ENCODE results near the gene CFDP1. TPM values are rescaled to one million over a fixed set of nuclear protein-coding genes. Genes with fewer than 3 reads are reported as not detected.
A peak's percentile ranks its signal among the peaks of the same experiment; 100 is the strongest.
"Not testable (repeated sequence)": the region's sequence is repeated elsewhere in the genome, so short reads cannot be mapped to it uniquely, and the experiment has no call there.

CFDP1 gene
- total RNA-seq, 1 donor from 2014 or later: 51.0 TPM

DNA sequence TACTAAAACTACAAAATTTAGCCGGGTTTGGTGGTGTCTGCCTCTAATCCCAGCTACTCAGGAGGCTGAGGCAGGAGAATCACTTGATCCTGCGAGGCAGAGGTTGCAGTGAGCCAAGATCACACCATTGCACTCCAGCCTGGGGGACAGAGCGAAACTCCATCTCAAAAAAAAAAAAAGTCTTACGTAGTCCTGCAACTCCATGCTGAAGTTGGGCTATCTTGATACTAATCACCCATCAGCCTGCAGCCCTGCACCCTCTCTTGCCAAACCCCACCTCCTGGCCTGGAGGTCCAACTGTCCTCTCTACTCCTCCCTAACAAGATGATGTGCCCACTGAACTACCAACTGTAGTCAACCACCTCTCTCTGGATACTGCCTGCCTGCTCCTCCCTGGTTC lies 26.4 kb upstream of the CFDP1 start:
- no peak for DNase-seq (ENCODE audit: low read depth, low spot score)

DNA sequence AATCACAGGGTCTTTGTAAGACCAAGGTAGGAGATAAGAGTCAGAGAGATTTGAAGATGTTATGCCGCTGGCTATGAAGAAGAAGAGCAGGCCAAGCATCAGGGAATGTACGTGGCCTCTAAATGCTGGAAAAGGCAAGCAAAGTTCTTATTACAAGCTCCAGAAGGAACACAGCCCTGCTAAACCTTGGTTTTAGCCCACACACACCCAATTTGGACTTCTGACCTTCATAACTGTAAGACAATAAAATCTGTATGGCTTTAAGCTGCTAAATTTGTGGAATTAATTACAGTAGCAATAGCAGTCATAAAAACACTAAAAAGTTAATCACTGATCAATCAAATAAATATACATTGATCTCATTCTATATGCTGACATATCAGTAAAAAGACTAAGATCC lies 25.1 kb upstream of the CFDP1 start:
- no peak for DNase-seq (ENCODE audit: low read depth, low spot score)

DNA sequence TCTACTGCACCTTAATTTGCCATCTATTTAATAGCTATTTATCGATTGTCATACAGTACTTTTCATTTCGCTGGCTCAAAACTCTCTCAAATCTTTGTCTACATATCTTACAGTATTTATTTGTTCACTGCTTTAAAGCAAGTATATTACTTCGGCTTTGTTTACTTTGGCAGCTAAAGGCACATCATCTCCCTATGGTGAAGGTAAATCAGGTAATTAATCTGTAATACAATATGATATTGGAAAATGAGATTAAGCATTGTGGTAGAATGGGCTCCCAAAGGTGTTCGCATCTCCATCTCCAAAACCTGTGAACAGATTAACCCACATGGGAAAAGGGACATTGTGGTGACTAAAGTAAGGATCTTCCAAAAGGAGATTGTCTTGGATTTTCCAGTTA lies 24.7 kb upstream of the CFDP1 start:
- no peak for DNase-seq (ENCODE audit: low read depth, low spot score)

DNA sequence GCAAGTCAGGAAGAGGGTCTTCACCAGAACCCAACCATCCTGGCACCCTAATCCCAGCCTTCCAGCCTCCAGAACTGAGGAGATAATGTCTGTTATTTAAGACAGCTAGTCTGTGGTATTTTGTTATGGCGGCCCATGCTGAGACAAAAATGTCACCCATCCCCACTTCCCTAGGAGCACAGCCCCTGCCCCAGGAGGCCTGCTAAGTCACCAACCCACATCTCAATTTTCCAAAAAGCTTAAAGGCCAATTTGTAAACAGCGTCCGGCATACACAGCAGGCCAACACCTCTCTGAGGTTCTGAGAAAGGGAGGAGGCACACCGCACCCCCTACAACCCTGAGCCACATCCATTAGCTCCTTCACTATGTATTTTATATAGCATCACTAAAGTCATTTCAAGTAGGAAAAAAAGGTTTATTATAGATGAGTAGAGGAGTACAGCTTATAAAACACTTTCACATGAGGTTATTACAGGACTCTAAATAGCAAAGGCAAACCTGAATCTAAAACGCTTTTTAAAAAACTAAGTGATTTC lies 24.2 kb upstream of the CFDP1 start:
- DNase-seq (ENCODE audit: low read depth, low spot score): no peak

DNA sequence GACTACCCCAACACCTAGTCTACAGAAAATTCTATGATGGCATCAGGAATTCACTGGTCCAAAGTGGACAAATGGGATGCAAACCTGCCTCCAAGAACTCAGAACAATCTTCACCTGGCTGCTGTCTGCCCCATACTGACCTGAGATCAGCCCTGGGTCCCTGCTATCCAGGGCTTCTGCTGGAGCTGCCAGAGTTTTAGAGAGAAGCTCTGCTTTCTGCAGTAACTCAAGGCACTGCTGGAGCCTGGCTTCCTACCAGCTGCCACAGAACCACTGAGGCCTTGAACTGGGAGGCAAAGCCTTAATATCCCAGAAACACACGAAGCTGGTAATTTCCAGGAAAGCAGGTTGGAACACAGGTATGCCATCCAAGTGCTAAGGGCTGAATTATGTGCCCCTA lies 23.7 kb upstream of the CFDP1 start:
- DNase-seq (ENCODE audit: low read depth, low spot score): no peak

DNA sequence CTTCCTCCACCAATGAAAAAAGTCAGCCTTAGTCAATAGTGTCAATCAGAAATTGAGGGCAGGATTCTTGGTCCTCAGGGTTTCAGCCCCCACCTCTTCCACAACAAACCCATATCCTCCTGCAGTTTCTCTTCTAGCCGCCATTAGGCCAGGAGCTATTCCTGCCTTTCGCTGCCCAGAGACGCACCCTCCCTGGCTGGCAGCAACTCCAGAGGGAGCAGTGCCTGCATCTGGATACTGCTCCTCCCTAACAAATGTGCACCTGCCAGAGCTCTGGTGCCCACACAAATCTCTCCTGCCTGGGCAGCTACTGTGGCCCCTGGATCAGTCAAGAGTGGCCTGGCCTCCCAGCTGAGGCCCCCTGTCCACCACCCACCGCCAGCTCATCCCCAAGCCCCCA lies 23.2 kb upstream of the CFDP1 start:
- not testable (repeated sequence) for DNase-seq (ENCODE audit: low read depth, low spot score)

DNA sequence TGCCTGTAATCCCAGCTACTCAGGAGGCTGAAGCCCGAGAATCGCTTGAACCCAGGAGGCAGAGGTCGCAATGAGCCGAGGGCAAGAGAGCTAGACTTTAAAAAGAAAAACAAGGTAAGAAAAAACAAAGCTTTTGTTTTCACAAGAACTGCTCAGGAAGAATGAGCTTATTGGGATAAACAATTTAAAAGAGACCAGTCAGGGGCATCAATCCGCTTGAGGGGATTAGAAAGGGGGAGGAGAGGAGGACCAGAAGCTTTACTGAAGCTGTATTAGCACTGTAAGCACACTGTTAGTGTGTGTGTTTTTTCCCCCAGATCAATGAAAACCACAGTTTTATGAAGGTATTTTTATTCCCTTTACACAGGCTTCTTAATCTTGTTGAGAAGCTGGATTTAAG lies 22.4 kb upstream of the CFDP1 start:
- DNase-seq (ENCODE audit: low read depth, low spot score): no peak

DNA sequence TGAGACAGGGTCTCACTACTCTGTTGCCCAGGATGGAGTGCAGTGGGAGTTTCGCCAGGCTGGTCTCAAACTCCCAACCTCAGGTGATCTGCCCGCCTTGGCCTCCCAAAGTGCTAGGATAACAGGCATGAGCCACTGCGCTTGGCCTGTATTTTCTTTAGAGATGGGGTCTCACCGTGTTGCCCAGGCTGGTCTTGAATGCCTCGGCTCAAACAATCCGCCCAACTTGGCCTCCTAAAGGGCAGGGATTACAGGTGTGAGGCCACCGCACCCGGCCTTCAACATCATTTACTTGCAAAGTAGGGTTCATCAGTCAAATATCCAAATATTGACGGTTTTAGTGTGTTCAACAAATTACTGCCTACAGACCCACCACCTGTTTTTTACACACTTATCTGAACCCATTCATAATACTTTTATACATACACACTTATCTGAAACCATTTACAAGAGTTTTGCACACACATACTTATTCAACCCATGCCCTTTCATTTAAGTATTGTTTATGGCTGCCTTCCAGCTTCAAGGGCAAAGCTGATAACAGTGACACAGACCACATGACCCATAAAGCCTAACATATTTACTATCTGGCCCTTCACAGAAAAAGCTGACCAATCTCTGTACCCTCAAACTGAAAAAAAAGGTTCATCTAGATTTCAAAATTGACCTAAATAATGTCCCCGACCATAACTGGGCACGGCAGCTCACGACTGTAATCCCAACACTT lies 19.3 kb upstream of the CFDP1 start:
- DNase-seq (ENCODE audit: low read depth, low spot score): peak; percentile 15

DNA sequence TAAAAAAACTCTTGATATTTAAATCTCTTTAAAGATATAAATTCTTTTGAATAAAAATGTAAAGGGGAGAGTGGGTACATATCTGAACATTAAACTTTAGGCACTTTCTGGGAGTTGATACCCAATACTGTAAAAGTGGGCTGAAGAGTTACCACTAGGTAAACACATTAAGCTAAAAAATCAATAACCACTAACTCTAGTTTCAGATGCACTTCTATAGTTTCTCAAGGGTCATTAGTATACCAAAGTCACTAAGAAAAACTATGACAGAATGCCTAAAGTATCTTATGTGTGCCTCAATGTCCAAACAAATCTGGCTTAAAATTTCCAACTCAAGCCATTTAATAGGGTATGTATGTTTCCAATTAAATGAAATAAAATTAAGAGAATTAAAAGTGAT lies 13.1 kb upstream of the CFDP1 start:
- DNase-seq (ENCODE audit: low read depth, low spot score): no peak

DNA sequence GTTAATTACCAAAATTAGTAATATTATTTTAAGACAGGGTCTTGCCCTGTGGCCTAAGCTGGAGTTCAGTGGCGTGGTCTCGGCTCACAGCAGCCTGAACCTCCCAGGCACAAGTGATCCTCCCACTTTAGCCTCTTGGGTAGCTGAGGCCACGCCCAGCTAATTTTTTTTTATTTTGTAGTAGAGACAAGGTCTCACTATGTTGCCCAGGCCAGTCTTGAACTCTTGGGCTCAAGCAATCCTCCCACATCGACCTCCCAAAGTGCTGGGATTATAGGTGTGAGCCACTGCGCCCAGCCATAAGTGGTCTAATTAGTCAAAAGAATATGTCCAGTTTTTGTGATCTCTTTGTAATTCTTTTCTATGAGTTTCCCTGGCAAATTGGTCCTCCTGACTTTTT lies 12.0 kb upstream of the CFDP1 start:
- no peak for DNase-seq (ENCODE audit: low read depth, low spot score)

DNA sequence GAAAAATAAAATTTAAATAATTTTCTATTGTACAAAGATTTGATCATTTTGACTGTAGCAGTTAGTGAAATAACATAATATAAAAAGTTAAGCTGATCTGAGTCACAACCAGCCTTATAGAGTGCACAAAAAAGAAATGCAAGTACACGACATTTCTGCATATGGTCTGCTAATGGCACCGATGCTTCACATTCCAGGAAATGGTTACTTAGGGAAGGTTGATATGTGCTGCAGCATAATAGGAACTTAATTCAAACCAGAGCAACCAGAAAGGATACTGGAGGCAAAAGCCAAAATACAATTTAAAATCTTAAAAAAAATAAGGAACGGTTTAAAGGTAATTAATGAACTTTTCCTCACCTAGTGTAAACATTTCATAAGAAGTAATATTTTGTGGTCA lies 10.0 kb upstream of the CFDP1 start:
- DNase-seq (ENCODE audit: low read depth, low spot score): no peak

DNA sequence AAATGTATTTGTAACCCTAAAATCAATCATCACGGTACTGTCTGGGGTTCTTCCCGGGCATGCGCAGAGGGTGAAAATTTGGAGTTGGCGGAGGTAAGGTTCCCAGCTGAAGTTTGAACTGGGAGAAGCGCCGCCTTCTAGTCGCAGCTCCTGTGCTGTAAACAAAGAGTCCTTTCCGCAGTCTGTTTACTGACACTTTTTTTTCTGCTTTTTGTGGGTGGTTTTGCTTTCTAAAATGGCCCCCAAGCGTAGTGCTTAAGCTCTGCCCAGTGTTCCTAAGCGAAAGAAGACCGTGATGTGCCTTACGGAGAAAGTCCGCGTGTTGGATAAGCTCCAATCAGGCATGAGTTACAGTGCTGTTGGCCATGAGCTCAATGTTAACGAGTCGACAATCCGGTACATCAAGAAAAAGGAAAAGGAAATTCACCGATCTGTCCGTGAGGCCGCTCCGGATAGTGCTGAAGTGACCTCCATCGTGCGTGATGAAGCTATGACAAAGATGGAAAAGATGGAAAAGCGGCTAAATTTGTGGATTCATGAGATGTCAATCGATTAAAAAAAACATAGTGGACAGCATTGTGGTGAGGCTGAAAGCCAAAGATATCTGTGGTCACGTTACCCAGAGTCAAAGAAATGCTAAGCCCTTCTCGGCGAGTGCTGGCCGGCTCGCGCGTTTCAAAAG lies 570 bp upstream of the CFDP1 start:
- DNase-seq (ENCODE audit: low read depth, low spot score): peak; percentile 90

DNA sequence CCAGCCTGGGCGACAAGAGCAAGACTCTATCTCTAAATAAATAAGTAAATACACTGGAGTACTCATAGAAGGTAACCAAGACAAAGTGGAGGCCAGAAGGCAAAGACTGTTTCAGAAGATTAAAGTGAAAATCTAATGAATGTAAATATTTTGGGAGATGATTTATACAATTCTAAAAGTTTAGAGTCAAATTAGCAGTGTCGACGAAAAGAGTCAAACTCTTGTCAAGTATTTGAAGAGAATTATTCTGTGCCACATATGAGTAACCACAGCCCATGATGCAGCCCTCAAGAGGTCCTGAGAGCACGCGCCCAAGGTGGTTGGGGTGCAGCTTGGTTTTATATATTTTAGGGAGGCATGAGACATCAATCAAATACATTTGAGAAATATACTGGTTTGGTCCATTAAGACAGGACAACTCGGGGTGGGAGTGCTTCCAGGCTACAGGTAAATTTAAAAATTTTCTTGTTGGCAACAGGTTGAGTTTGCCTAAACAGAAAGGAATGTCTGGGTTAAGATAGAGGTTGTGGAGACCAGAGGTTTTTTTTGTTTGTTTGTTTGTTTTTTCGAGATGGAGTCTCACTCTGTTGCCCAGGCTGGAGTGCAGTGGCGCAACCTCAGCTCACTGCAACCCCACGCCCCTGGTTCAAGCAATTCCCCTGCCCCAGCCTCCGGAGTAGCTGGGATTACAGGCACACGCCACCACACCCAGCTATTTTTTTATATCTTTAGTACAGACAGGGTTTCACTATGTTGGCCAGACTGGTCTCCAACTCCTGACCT lies 3.5 kb downstream of the CFDP1 start:
- no peak for DNase-seq (ENCODE audit: low read depth, low spot score)

DNA sequence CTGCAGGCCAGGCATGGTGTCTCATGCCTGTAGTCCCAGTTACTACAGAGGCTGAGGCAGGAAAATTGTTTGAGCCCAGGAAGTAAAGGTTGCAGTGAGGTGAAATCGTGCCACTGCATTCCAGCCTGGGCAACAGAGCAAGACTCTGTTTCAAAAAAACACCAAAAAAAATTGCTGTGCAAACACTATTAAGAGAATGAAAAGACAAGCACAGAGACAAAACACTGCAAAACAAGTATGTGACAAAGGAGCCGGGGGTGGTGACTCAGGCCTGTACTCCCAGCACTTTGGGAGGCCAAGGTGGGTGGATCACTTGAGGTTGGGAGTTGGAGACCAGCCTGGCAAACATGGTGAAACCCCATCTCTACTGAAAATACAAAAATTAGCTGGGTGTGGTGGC lies 6.8 kb downstream of the CFDP1 start:
- DNase-seq (ENCODE audit: low read depth, low spot score): not testable (repeated sequence)

DNA sequence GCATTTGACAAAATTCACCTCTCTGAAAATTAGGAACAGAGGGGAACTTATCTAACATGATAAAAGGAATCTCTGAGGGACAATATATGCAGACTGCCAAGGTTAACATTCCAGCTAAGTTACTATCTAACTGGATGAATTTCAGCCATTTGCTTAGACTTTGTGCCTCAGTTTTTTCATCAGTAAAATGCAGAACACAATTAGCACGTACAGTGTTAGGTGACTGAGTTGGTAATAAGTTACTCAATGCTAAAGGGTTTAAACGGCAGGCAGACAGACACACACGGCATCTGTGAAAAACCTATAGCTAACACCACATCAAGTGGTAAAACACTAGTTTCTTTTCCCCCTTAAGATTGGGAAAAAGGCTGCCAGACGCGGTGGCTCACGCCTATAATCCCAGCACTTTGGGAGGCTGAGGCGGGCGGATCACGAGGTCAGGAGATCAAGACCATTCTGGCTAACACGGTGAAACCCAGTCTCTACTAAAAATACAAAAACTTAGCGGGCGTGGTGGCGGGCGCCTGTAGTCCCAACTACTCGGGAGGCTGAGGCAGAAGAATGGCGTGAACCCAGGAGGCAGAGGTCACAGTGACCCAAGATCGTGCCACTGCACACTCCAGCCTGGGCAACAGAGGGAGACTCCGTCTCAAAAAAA lies 9.1 kb downstream of the CFDP1 start:
- not testable (repeated sequence) for DNase-seq (ENCODE audit: low read depth, low spot score)

DNA sequence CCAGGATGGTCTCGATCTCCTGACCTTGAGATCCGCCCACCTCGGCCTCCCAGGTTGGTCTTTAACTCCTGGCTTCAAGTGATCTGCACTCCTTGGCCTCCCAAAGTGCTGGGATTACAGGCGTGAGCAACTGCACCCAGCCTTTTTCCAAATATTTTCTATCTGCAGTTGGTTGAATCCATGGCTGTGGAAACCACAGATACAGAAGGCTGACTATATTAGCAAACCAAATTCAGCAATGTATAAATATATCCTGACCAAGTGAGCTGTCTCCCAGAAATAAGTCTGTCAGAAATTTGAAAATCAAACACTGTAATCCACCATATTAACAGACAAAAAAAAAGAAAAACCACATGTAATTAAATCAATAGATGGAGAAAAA lies 9.6 kb downstream of the CFDP1 start:
- DNase-seq (ENCODE audit: low read depth, low spot score): no peak

DNA sequence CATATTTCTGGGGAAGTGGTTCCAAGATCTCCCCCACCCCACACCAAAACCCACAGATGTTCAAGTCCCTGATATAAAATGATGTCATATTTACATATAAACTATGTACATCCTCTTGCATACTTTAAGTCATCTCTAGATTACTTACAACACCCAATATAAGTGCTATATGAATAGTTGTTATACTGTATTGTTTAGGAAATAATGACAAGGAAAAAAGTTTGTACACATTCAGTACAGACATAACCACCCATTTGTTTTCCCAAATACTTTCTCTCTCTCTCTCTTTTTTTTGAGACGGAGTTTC lies 11.5 kb downstream of the CFDP1 start:
- DNase-seq (ENCODE audit: low read depth, low spot score): no peak

DNA sequence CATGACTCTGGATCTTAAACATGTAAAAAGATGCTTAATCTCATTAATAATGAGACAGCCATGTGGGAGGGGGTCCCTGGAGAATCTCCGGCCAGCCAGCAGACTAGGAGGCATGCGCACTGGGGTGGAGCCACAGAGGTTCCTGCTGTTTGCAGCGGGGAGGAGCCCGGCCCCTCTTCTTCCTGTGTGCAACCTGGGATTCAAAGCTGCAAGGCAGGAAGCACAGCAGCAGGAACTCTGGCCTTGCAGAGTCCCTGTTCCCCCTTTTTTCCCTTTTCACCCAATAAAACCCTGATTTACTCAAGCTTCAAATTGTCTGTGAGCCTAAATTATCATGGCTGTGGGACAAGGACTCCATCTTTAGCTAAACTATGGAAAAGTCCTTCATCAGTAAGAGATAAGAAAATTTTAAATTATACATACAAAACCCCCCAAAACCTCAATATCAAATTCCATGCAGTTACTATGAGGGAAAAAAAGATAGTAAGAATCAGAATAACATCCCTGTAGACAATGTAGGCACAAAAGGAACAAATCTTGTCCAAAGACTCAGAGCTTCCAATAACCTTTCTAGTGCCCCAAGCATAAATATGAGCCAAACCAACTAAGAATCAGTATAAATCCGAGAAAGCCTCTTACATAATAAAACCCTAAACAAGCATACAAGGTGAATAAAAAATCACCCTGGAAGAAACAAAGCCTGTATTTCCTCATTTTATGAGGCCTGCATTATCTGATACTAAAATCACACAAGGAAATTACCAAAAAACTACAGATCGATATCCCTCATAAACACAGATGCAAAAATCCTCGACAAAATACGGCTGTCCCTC lies 12.1 kb downstream of the CFDP1 start:
- no peak for DNase-seq (ENCODE audit: low read depth, low spot score)

DNA sequence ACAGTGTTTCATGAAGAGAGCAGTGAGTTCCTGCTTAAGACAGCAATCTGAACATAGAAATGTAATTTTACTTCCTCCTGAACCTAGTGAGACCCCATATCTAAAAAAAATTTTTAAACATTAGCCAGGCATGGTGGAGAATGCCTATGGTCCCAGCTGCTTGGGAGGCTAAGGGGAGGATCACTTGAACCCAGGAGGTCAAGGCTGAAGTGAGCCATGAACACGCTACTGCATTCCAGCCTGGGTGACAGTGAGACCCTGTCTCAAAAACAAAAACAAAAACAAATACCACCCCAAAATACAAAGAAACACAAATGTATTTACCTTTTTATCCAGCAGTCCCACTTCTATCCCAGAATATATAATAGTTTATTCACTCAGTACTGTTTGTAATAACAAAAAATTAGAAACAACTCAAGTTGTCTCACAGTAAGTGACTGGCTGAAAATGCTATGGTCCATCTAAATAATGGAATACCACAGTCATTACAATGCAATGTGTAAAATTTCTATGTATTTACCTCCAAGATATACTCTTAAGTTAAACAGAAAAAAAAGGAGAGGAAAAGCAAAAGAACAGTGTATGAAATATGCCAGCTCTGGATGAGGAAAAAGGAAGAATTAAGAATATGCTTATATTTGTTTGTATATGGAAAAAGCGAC lies 16.3 kb downstream of the CFDP1 start:
- DNase-seq (ENCODE audit: low read depth, low spot score): no peak

DNA sequence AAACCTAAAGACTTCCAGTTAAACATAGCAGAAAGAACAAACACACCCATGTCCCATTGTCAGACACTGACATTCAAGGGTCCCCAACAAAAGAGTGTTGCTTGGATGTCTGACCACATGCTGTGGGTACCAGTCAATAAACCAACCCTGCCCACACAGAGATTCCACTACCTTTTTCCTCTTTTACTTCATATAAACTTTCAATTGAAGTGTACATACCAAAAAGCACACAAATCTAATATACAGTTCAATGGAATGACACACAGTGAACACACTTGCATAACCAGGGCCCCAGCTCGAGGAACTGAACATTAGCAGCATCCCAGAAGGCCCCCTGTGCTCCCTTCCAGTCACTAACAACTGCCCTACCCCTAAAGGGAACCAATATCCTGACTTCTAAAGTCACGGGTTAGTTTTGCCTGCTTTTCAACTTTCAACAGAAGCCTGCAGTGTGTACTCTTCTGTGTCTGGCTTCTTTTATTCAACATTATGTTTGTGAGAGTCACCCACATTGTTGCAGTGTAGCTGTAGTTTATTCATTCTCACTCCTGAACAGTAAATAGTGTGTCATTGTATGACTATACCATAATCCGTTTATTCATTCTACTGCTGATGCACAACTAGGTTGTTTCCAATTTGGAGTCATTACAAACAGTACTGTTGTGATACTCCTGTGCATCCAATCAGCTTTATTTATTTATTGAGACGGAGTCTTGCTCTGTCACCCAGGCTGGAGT lies 18.0 kb downstream of the CFDP1 start:
- DNase-seq (ENCODE audit: low read depth, low spot score): no peak
